LNCaP clone FGC (cell line): ENCODE data around the gene CBY1.

ENCODE experiments used
- DNase-seq: peaks from one replicate; pipeline ENCODE4 v3.0.0-alpha.2; 2011; ENCODE audit warnings: low read depth
- H3K4me3 ChIP-seq: 2 replicates; pipeline ENCODE4 v1.5.1; 2011; ENCODE audit warnings: mild to moderate bottlenecking, low read depth, low read length, control low read depth
- TF ChIP-seq, protein P1 (sequence below): IDR thresholded peaks from 2 replicates; pipeline ENCODE4 v1.5.1; 2012; ENCODE audit warnings: mild to moderate bottlenecking; ENCODE audit not compliant: control insufficient read depth, insufficient read depth; ENCODE audit errors: extremely low read depth

Gene CBY1

DNA sequence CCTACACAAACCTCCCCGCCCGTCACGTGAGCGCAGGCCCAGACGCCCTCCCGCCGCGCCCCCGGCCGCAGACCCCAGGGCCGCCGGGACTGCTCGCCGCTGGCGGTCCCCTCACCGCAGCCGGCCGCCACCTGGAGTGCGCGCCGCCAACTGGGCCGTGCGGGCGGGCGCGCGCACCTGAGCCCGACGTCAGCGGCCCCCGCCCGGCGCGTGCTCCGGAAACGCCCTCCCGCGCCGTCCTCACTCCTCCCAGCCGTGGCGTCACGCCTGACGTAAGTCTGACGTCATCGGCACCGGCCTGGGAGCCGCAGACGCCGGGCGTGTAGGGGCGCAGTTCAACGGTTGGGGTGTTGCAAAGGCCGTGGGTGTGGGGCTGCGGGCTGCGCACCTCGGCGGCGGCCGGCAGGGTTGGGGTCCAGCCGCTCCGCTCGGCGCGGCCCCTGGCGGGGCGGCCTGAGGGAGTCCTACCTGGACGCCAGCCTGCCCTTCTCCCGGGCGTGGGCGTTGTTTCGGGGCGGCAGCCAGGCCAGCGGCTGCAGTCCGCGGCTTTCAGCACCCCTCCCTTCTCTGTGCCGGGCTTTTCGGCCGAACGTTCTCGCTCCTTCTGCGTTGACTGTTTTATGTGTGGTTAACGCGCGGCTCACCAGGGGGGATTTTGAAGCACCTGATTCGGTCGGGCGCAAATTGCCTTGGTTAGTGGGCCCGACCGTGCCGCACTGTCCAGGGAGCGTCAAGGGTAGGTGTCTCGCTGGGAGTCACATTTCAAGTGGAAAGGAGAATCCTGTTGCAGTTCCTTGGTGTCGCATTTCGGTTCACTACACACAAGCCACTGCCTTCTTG is 44.6 kb downstream of the CBY1 start, which contains the start of gene JOSD1:
Gene JOSD1, minus strand, starts transcription at position 155 of the 840 bp plus-strand sequence. CDS start 956 bp downstream, outside the sequence.
- peak within 1 kb of the TSS; percentile 77 for H3K4me3 ChIP-seq
- TF ChIP-seq, protein P1, sequence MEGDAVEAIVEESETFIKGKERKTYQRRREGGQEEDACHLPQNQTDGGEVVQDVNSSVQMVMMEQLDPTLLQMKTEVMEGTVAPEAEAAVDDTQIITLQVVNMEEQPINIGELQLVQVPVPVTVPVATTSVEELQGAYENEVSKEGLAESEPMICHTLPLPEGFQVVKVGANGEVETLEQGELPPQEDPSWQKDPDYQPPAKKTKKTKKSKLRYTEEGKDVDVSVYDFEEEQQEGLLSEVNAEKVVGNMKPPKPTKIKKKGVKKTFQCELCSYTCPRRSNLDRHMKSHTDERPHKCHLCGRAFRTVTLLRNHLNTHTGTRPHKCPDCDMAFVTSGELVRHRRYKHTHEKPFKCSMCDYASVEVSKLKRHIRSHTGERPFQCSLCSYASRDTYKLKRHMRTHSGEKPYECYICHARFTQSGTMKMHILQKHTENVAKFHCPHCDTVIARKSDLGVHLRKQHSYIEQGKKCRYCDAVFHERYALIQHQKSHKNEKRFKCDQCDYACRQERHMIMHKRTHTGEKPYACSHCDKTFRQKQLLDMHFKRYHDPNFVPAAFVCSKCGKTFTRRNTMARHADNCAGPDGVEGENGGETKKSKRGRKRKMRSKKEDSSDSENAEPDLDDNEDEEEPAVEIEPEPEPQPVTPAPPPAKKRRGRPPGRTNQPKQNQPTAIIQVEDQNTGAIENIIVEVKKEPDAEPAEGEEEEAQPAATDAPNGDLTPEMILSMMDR = no peak
- peak; percentile 47 for DNase-seq

DNA sequence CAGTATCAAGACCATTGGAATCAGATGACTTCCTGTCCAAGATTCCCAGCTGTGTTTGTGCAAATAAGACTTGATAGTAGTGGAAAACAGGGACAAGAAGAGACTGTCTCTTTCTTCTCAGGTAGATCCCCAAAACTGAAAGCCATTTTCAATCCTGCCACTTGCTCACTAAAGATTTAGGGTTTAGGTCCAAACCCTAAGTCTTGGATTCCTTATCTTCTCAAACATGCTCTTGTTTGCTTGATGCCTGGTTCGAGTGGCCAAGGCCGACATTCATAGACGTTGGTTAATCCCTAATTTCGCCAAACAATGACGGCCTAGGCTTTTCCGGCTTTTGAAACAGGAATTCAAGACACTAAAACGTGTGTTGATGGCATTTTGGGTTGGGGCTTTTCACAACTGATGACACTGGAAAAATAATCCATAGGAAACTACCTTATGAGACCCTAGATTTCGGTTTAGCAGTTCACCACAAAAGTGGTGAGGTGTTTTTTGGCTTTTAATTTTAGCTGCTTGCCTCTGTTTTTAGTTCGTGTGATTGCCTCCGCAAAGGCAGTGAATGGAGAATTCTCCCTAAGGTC is 48.3 kb downstream of the CBY1 start:
- no peak for DNase-seq
- TF ChIP-seq, protein P1 = no peak
- peak overlapping the region; percentile 34 for H3K4me3 ChIP-seq

DNA sequence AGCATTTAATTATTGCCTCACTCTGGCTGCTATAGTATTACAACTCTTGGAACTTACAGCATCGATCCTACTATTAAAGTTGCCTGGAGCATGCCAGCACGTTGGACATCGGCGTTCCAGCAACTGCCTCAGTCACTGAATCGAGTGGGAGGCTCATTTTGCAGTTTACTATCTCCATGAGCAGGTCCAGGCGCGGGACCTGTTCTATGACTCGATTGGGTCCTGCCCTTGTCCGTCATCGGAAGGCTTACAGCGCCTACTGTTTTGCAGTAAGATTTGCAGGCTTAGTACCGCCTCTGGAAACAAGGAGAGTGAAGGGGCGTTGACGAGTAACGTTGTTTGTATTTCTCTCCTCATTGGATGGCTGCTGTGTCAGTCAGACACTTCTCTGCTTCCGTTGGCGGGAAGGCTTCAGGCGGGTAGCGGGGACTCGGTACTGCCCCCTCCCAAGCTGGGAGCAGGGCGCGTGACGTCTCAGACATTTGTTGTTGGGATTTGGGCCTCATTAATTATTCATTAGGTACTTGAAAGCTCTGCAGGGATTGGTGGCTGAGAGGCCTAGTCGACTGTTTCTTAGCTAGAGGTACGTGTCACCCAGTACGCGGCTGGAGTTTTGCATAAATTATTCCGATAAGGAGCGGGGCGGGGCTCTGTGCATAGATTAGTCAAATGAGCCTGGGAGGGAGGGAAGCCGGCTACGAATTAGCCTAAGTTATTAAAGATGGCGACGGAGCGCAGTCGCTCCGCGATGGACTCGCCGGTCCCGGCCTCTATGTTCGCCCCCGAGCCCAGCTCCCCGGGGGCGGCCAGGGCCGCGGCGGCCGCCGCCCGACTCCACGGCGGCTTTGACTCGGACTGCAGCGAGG is 49.0 kb downstream of the CBY1 start, which contains the start of gene GTPBP1:
Gene GTPBP1, plus strand, starts transcription at position 710 of the 866 bp plus-strand sequence. Its CDS starts 12 bp downstream, at position 722.
- peak; percentile 100 for DNase-seq
- peak within 1 kb of the TSS; percentile 78 for H3K4me3 ChIP-seq
- TF ChIP-seq, protein P1 = no peak

DNA sequence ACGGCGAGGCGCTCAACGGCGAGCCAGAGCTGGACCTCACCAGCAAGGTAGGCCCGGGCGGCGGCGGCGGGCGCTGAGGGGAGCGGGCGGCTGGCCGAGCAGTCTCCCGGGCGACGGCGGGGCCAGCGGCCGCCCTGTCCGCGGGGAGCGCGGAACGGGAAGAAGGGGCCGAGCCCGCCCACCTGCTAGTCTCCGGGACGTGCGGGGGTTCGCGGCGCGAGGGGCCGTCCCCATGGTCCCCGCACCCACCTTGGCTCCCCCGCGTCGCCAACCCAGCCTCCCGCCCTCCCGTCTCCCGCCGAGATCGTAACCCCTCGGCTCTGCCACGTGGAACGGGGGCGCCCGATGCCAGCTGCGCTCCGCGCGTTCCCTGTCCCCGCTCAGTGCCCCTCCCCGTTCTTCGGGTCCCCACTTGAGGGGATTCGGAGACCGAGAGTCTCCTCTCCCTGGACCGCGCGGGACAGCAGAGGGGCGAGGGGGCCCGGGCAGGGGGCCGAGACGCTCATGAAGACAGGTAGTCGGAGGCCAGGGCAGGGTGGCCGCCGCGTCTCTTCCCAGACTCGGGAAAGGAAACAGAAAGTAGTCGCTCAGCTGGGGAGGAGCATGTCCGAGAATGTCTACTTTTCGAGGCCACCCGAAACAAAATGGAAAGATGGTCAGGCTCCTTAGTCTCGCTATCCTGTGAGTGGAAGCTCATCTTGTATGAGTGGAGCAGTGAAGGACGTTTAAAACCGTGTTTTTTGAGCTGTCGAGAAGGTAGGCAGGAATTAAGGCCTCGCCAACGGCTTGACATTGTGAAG is 49.9 kb downstream of the CBY1 start:
- TF ChIP-seq, protein P1 = no peak
- DNase-seq = no peak
- H3K4me3 ChIP-seq = peak overlapping the region; percentile 78

DNA sequence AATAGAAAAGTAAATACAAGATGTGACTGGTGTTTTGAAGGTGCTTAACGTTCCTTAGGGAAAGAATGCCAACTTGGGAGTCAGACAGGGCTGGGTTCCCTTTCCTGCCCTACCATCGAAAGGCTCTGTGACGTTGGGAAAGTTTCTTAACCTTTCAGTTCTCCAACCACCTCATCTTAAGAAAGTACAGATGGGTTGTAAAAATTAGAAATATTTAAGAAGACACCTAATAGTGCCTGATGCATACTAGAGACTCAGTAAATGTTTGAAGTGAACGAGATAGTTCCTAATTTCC is 50.4 kb downstream of the CBY1 start:
- H3K4me3 ChIP-seq = peak overlapping the region; percentile 78
- DNase-seq = no peak
- TF ChIP-seq, protein P1 = no peak

DNA sequence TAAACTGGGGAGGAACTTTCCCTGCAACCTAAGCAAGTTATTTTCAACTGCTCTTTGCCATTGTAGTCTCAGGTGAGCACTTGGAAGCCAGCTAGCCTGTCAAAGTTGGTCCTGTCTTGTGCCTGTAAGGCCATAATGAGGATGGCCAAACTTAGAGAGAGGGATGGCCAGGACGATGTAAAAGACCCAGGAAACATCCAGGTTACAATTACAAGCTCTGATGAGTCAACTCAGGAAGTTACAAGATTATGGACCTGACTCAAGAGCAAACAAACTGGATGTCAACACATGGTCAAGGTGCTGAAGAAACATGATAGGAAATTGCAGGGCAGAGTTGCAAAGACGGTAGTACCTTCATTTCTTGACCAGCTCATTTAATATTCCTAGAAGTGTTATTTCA is 50.9 kb downstream of the CBY1 start:
- TF ChIP-seq, protein P1 = no peak
- peak overlapping the region; percentile 78 for H3K4me3 ChIP-seq
- DNase-seq = peak; percentile 73
